ENCODE data around the gene NTHL1. TPM values are rescaled to one million over a fixed set of nuclear protein-coding genes. Genes with fewer than 3 reads are reported as not detected.

Gene NTHL1
- total and polyA plus RNA-seq, 2 experiments from 2014 or later: 84.6 to 87.9 TPM

- TF ChIP-seq REST (IDR thresholded peaks at IDR 0.05; ENCODE audit: unreplicated experiment) (no peak), JUNB (IDR thresholded peaks at IDR 0.05; ENCODE audit: unreplicated experiment) (no peak), ZNF331 (CRISPR knock-in tag; IDR thresholded peaks at IDR 0.05; ENCODE audit: low read depth) (no peak)
Observed at GRCh38 chr16:2019518-2019920, 28.1 kb downstream of the NTHL1 start, which contains the start of gene NPW (continued).

GRCh38 chr16:2016407-2016922, 31.2 kb downstream of the NTHL1 start:
- Histone ChIP-seq H3K4me2 (no peak overlapping the region), H3K9me2 (ENCODE audit: insufficient read depth) (no peaks in the 10 kb centered on the region), H3K4me1 (ENCODE audit: insufficient read depth) (no peaks in the 10 kb centered on the region), H3K36me3 (ENCODE audit: insufficient read depth) (no peaks in the 10 kb centered on the region), H3K27me3 (ENCODE audit: insufficient read depth) (peaks cover 38% of the 10 kb centered on the region), H3F3A (replicated peaks; ENCODE audit: low read depth) (peaks cover 3% of the 10 kb centered on the region; the same call in 1 of the 2 replicates), H3K79me2 (replicated peaks; ENCODE audit: insufficient read depth) (no peaks in the 10 kb centered on the region), H4K20me1 (replicated peaks; ENCODE audit: insufficient read depth) (no peaks in the 10 kb centered on the region; the same call in 1 of the 2 replicates), H3K27ac (ENCODE audit: low read depth) (no peak overlapping the region), H3K4me3 (no peak overlapping the region), H2AFZ (no peak overlapping the region)
- peak; percentile 15 for ATAC-seq
- H3K9me3 Mint-ChIP-seq: no peaks in the 10 kb centered on the region
- TF ChIP-seq ZNF114 (CRISPR knock-in tag; IDR thresholded peaks at IDR 0.05) (no peak), ZNF462 (CRISPR knock-in tag; IDR thresholded peaks at IDR 0.05) (no peak), NANOG (IDR thresholded peaks at IDR 0.05; ENCODE audit: borderline replicate concordance) (no peak), POLR2AphosphoS5 (IDR thresholded peaks at IDR 0.05; ENCODE audit: low read depth) (no peak), EZH2phosphoT487 (IDR thresholded peaks at IDR 0.05; ENCODE audit: unreplicated experiment) (no peak), REST (IDR thresholded peaks at IDR 0.05; ENCODE audit: unreplicated experiment) (no peak), CTCF (conservative IDR thresholded peaks at IDR 0.05; ENCODE audit: low read depth in 2 of 2) (peak; percentile 67 to 70)
- H3K4me3 Mint-ChIP-seq: no peak overlapping the region; the same call in 2 of the 3 replicates
- H3K36me3 Mint-ChIP-seq (ENCODE audit: low read depth): no peaks in the 10 kb centered on the region
- peaks cover 2% of the 10 kb centered on the region; the same call in 1 of the 3 replicates for H3K4me1 Mint-ChIP-seq
- H3K27ac Mint-ChIP-seq: no peak overlapping the region
- H3K27me3 Mint-ChIP-seq (ENCODE audit: insufficient read depth, low read depth, poor library complexity): peaks cover 37% of the 10 kb centered on the region
- no peak for DNase-seq (ENCODE audit: low spot score)

Data from GM23338 (cell line).